GM21717 (cell line): ENCODE results near the gene KIF1C.
"Not testable (repeated sequence)": the region's sequence is repeated elsewhere in the genome, so short reads cannot be mapped to it uniquely, and the experiment has no call there.

Experiments
- ATAC-seq: cut with Tn5 transposase; IDR thresholded peaks from one replicate; pipeline ENCODE4 v1.9.1; 2021; ENCODE audit warnings: mild to moderate bottlenecking, moderate library complexity; ENCODE audit not compliant: unreplicated experiment

Gene KIF1C

DNA sequence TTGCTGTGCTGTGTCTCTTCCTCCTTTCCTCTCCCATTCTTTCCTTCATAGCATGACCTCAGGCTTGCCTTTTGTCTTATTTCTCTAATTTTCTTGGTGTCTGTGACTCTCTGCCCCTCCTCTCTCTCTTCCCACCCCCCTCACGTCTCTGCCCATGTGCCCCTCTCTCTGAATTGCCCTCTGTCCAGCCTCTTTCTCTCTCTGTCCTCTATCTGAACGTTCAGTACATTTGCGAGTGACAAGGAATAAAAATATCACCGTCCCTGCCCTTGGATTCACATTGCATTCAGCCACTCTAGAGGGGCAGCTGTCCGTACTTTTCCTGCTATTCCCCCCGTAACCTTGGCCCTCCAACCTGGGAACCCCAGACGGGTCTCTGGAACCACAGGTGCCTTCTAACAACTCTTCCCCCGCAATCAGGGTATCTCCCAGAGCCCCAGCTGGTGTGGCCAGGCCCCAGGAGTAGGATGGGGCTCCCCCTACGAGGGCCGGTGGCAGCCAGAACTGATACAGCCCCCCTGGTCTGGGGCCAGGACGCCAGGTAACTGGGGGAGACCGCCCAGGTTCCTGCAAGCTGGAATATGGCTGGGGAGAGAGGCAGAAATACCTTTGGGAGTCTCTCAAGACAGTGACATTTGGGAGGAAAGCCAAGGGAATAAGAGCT is 1.8 kb downstream of the KIF1C start:
- ATAC-seq: no peak

DNA sequence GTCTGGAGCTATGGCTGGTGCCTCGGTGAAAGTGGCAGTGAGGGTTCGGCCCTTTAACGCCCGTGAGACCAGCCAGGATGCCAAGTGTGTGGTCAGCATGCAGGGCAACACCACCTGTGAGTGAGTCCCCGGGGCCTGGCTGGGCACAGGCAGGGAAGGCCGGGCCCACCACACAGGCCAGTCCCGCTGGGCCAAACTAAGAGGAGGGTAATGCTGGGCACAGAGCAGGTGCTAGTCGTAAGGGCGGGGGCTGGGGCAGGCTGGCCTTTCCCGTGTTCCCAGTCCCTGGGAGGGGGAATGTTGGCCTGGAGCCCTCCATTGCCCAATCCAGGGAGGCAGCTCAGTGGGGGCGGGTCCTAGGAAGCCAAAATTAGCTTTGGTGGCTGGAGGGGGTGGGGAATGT is 2.5 kb downstream of the KIF1C start:
- no peak for ATAC-seq

DNA sequence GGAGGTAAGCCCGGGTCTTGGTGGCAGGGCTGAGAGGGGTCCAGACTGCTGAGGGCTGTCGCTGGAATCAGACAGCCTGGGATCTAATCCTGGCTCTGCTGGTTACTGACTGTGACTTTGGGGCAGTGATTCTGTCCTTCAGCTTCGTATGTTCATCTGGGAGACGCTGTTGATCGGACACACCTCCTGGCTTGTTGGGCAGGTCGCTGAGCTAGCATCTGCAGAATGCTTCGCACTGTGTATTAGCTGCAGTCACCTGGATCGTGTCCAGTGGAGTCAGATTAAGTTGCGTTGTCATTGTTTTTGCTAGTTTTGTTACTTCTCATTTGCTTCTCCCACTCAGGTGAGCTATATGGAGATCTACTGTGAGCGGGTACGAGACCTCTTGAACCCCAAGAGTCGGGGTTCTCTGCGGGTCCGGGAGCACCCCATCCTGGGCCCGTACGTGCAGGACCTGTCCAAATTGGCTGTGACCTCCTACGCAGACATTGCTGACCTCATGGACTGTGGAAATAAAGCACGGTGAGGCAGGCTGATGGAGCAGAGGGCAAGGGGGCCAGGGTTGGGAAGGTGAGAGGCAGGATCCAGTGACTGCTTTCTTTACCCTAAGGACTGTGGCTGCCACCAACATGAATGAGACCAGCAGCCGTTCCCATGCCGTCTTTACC is 4.5 kb downstream of the KIF1C start:
- ATAC-seq: no peak

DNA sequence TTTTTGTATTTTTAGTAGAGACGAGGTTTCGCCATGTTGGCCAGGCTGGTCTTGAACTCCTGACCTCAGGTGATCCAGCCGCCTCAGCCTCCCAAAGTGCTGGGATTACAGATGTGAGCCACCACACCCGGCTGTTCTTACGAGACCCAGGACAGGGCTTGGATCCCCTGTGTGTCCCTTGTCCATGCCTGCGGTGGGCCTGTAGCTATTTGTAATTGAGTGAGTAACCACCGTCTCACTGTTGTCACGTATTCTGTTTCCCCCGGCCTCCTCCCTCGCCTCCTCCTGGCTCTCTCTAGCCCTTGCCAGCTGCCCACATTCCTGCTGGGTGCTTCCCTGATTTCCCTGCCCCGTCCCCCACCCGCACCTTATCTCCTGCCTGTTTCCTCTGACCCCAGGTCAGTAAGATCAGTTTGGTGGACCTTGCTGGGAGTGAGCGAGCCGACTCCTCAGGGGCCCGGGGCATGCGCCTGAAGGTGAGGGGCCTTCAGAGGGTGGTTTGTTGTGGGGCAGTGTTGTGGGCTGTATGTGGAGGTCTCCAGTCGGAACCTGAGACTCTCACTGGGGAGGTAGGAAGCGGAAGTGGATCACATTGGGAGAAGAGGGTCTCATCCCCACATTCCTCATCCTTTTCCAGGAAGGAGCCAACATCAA is 5.6 kb downstream of the KIF1C start:
- no peak for ATAC-seq

DNA sequence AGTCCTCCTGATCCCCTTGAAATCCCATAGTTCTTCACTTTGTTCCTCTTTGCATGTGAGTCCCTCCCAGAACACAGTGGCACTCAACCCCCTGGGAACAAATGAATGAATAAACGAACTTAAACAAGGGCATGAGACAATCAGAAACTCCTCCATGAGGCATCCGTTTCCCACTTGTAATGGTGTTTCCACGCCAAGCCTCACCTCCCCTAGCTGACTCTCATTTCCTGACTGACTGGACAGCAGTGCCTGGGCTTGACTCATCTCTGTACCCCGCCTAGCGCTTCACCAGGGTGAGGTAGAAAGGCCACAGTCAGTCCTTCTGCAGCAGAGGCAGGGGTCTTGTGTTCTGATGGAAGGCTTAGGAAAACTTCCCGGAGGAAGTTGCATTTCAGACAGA is 14.2 kb downstream of the KIF1C start:
- ATAC-seq: no peak

DNA sequence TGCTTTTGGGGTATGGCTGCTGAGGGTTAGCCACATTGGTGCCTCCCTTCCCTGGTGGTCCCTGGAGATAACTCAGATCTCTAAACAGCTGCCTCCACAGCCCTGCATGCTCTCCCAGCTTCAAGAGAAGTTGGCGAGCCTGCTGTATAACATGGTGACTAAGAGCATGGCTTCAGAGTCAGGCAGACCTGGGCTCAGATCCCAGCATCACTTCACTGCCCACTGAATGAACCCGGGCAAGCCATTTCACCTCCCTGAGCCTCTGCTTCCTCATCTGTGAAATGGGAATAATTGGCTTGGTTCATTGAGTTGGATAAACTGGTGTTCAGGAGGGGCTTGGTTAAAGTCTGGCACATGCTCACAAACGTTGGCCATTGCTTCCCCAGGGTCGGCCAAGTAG is 16.6 kb downstream of the KIF1C start:
- no peak for ATAC-seq

DNA sequence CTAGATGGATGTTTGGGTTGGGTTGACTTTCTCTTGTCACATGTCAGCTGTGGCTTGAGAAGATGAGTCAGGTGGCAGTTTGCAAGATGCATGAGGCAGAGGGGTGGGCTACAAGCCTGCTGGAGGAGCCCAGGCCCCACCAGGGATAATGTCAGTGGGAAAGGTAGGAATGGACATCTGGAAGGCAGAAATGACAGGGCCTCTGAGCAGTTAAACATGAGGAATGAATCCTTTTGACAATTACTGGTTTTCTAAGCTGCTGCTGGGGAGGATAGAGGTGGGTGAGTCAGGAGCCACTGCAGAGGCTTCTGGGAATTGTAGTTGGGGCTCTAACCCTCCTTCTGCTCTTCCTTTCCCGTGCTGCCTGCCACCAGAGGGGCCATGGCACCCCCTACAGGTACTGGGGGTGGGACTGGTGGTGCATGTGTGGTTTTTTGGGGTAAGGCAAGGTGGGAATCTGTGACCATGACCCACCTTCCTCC is 21.8 kb downstream of the KIF1C start:
- no peak for ATAC-seq

DNA sequence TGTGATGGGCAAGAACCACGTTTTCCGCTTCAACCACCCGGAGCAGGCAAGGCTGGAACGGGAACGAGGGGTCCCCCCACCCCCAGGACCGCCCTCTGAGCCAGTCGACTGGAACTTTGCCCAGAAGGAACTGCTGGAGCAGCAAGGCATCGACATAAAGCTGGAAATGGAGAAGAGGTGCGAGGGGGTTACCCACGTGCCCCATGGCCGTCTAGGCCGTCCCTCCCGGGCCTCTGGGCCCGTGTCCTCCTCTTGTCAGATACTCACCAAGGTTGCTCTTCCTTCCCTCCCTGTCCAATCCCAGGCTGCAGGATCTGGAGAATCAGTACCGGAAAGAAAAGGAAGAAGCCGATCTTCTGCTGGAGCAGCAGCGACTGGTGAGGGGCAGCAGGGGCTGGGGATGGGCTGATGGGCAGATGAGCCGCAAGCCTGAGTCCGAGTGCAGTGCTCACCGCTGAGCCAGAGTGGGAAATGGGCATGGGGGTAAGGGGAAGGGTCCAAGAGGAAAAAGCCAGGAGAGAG is 22.8 kb downstream of the KIF1C start:
- ATAC-seq: no peak

DNA sequence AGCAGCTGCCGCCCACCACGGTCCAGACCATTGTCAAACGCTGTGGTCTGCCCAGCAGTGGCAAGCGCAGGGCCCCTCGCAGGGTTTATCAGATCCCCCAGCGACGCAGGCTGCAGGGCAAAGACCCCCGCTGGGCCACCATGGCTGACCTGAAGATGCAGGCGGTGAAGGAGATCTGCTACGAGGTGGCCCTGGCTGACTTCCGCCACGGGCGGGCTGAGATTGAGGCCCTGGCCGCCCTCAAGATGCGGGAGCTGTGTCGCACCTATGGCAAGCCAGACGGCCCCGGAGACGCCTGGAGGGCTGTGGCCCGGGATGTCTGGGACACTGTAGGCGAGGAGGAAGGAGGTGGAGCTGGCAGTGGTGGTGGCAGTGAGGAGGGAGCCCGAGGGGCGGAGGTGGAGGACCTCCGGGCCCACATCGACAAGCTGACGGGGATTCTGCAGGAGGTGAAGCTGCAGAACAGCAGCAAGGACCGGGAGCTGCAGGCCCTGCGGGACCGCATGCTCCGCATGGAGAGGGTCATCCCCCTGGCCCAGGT is 24.5 kb downstream of the KIF1C start:
- ATAC-seq: no peak

DNA sequence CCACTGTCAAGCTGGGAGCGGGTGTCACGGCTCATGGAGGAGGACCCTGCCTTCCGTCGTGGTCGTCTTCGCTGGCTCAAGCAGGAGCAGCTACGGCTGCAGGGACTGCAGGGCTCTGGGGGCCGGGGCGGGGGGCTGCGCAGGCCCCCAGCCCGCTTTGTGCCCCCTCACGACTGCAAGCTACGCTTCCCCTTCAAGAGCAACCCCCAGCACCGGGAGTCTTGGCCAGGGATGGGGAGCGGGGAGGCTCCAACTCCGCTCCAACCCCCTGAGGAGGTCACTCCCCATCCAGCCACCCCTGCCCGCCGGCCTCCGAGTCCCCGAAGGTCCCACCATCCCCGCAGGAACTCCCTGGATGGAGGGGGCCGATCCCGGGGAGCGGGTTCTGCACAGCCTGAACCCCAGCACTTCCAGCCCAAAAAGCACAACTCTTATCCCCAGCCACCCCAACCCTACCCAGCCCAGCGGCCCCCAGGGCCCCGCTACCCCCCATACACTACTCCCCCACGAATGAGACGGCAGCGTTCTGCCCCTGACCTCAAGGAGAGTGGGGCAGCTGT is 25.9 kb downstream of the KIF1C start:
- ATAC-seq: no peak

DNA sequence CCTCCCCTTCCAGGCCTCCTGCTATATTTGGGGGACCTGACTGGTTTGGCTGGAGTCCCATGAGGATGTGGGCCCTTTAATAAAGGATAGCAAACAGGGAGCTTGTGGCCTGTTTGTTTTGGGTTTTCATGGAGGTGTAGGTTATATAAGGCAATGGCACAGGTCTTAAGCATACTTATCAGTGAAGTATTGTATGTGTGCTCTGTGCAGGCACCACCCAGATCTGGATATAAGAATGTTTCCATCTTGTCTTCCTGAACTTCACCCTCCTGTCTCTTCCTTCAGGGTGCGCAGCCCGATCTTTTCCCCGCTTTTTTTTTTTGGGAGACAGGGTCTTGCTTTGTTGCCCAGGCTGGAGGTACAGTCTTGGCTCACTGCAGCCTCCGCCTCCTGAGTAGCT is 26.9 kb downstream of the KIF1C start:
- no peak for ATAC-seq

DNA sequence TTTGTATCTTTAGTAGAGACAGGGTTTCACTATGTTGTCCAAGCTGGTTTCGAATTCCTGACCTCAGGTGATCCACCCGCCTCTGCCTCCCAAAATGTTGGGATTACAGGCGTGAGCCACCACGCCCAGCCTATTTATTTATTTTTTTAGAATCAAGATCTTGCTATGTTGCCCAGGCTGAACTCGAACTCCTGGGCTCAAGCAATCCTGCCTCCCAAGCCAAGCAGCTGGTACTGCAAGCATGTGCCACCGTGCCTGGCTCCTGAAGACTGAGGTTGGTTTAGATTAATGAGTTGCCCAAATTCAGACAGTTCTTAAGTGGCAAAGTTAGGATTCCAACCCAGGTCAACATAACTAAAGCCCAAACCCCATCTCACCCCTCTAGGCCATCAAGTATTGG is 29.5 kb downstream of the KIF1C start:
- ATAC-seq: no peak

DNA sequence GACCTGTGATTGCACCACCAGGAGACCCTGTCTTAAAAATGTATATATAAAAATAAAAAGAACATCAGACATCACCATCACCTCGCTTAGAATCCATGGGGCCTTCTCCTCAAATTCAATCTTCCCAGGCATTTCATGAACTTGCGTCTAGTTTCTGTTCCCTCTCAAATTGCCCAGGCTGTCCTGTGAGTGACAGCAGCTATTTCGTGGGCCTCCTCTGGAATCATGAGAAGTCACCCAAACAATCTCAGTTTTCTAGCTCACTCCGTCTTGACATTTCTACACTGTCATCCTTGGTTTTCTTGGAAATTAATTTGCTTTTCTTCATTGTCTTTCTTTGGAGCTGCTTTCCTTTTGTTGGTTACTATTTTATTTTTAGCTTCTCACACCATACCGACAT is 30.2 kb downstream of the KIF1C start:
- no peak for ATAC-seq

DNA sequence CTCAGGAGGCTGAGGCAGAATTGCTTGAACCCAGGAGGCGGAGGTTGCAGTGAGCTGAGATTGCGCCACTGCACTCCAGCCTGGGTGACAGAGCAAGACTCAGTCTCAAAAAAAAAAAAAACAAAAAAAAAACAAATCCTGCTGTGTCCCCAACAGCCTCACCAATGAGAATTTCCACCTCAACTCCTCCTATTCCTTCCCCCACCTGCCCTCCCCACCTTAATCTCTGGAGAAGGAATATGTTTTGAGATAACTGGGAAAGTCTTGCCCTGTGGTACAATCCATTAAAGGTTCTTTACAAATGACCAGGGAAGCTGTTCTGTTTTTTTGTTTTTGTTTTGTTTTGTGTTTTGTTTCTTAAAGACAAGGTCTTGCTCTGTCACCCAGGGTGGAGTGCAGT is 32.4 kb downstream of the KIF1C start:
- not testable (repeated sequence) for ATAC-seq

DNA sequence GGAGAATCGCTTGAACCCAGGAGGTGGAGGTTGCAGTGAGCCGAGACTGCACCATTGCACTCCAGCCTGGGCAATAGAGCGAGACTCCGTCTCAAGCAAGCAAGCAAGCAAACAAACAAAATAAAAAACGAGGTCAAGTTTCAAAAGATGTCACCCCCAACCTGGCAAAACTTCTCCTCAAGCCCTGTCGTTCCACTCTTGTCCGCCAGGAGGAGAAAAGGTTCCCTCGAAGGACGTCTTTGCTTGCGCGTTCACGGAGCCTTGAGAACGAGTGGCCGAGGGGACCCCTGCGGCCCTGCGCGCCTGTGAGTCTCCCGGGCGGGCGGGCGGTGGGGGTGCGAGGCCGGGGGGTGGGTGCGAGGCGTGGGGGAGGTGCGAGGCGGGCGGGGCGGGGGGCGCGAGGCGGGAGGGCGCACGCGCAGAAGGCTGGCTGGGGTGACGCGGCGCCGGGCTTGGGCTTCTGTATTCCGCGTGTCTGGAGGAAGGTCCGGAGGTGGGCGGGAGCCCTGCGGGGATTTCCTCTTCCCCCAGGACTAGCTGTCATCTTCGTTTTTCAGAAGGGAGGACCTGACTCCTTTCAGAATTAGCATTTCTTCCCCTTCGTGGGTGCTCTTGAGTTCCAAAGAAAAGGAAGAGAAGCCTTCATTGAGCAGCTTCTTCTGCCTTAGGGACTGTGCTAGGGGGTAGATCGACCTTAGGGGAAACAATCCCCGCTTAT is 33.8 kb downstream of the KIF1C start:
- no peak for ATAC-seq

DNA sequence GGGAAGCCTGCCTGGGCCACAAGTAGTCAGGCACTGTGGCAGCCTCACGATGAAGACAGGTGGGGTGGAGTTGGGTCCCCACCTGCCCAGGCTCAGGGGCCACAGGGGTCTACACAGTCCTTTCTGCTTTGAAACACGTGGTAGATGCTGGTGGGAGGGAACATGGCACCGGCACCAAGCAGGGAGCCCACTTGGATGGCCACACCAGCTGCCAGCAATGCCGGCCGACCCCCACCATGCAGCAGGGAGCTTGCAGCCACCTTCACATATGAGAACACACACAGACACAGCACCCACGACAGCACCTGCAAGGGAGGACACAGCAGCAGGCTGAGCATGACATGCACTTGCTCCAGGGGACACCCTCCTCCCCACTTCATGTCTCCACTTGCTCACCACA is 35.1 kb downstream of the KIF1C start:
- no peak for ATAC-seq

DNA sequence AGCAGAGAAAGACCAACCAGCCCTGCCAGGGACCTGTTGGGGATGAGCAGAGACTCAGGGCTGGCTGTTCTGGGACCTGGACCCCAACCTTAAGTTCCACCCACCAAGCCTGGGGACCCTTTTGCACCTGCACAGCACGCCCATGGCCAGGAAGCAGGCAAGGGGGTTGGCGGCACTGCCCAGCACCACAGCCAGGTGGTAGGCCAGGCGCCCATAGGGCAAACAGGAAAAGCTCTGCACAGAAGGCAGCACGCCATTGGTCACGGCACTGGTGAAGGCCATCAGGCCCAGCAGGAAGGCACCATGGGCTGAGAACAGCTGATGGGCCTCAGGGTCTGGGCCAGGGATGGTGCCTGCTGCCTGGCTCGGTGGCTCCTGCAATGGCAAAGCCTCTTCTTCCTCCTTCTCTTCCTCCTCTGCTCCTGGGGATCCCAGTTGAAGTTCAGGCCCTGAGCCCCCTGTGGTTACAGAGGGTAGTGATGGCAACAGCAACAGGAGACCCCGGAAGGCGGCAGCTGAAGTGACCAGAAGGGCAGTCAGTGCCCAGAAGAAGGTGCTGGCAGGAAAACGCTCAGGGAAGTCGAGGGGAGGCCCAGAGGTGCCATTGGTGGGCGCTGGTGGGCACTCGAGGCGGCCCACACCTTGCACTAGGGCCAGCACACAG is 35.7 kb downstream of the KIF1C start:
- ATAC-seq: no peak

DNA sequence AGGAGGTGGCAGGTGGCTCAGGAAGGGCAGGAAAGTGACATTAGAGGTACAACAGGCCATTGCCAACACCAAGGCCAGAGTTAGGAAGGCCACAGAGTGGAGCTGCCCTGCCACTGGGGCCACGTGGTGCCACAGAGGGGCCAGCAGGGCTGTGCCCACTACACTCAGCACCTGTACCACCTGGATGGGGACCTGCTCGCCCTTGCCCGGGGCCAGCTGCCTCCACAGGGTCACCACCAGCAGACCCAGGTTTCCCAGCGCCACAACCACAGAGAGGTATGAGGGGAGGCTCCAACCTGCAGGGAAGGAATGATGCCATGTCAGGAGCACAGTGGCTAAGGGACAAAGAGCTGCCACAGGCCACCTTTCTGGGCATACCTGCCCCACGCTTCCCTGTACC is 36.3 kb downstream of the KIF1C start:
- no peak for ATAC-seq

DNA sequence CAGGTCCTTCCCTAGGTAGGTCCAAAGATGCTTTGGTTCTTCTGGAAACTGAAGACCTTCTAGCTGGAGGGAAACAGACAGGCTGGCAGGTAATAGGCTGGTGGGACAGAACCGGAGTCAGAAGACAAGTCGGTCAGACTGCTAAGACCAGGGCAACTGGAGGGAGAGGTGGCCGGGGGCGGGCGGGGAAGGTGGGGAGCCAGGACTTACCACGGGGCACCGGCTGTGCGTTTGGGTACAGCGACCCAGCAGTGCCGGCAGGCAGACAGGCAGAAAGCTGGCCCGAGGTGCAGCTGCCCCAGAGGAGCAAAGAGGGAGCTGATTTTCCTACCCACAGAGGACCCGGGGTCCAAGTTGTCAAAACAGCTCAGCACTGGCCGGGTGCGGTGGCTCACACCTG is 36.9 kb downstream of the KIF1C start:
- no peak for ATAC-seq

DNA sequence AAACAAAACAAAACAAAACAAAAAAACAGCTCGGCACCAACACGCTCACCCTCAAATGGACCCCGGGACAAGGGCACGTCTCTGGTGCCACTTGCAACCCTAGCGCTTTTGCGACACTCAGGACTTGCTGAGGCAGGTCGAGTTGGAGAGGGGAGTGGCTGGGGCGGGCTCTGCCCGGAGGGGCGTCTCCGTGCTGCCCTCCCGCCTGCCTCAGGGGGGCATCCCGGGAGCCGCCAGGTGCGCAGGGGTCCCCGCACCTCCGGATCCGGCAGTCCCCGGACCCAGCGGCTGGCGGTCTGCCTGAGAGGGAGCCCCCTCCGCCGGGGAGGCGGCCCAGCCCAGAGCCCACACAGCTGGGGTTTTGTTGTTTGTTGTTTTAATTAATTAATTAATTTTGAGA is 37.6 kb downstream of the KIF1C start, which contains the start of gene SLC52A1:
Gene SLC52A1 (minus strand): TSS at position 112 of the 400 bp plus-strand sequence. CDS start 820 bp downstream, outside the sequence.
- ATAC-seq: no peak
